ENCODE measurements around the gene AP1M2.

Gene AP1M2

GRCh38 chr19:10615429-10616023 is 28.4 kb upstream of the AP1M2 start:
- no peak for DNase-seq (ENCODE audit: low read depth)
- TF ChIP-seq, protein P1, sequence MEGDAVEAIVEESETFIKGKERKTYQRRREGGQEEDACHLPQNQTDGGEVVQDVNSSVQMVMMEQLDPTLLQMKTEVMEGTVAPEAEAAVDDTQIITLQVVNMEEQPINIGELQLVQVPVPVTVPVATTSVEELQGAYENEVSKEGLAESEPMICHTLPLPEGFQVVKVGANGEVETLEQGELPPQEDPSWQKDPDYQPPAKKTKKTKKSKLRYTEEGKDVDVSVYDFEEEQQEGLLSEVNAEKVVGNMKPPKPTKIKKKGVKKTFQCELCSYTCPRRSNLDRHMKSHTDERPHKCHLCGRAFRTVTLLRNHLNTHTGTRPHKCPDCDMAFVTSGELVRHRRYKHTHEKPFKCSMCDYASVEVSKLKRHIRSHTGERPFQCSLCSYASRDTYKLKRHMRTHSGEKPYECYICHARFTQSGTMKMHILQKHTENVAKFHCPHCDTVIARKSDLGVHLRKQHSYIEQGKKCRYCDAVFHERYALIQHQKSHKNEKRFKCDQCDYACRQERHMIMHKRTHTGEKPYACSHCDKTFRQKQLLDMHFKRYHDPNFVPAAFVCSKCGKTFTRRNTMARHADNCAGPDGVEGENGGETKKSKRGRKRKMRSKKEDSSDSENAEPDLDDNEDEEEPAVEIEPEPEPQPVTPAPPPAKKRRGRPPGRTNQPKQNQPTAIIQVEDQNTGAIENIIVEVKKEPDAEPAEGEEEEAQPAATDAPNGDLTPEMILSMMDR (IDR thresholded peaks at IDR 0.05; ENCODE audit: control insufficient read depth, extremely low read depth, insufficient read depth) = no peak
- no peak overlapping the region for H3K4me3 ChIP-seq (ENCODE audit: low read depth, low read length)

- no peak overlapping the region for H3K4me3 ChIP-seq (ENCODE audit: low read depth, low read length)
- TF ChIP-seq, protein P1 (IDR thresholded peaks at IDR 0.05; ENCODE audit: control insufficient read depth, extremely low read depth, insufficient read depth) = no peak
These were observed 25.5 kb upstream of the AP1M2 start for GRCh38 chr19:10612499-10613119.

GRCh38 chr19:10611907-10612306 is 24.8 kb upstream of the AP1M2 start:
- DNase-seq (ENCODE audit: low read depth) = no peak
- TF ChIP-seq, protein P1 (IDR thresholded peaks at IDR 0.05; ENCODE audit: control insufficient read depth, extremely low read depth, insufficient read depth) = no peak
- H3K4me3 ChIP-seq (ENCODE audit: low read depth, low read length) = no peak overlapping the region

More at GRCh38 chr19:10612499-10613119, 25.5 kb upstream of the AP1M2 start:
- no peak for DNase-seq (ENCODE audit: low read depth)

- TF ChIP-seq, protein P1 (IDR thresholded peaks at IDR 0.05; ENCODE audit: control insufficient read depth, extremely low read depth, insufficient read depth) = no peak
- no peak for DNase-seq (ENCODE audit: low read depth)
- H3K4me3 ChIP-seq (ENCODE audit: low read depth, low read length) = no peak overlapping the region
These were observed 17.4 kb upstream of the AP1M2 start for GRCh38 chr19:10604460-10604980.

GRCh38 chr19:10603873-10604459 is 16.9 kb upstream of the AP1M2 start:
- no peak for DNase-seq (ENCODE audit: low read depth)
- H3K4me3 ChIP-seq (ENCODE audit: low read depth, low read length) = no peak overlapping the region
- TF ChIP-seq, protein P1 (IDR thresholded peaks at IDR 0.05; ENCODE audit: control insufficient read depth, extremely low read depth, insufficient read depth) = no peak

GRCh38 chr19:10603084-10603872 is 16.2 kb upstream of the AP1M2 start:
- peak overlapping the region; percentile 61 for H3K4me3 ChIP-seq (ENCODE audit: low read depth, low read length)
- TF ChIP-seq, protein P1 (IDR thresholded peaks at IDR 0.05; ENCODE audit: control insufficient read depth, extremely low read depth, insufficient read depth) = no peak
- no peak for DNase-seq (ENCODE audit: low read depth)

All from LNCaP clone FGC (cell line).